ENCODE results near the gene MAD1L1. TPM values are rescaled to one million over a fixed set of nuclear protein-coding genes. Genes with fewer than 3 reads are reported as not detected.

Gene MAD1L1
- total and polyA plus RNA-seq, 4 donors = 43.0 to 54.9 (median 49.9) TPM

GRCh38 chr7:1994931-1995330 is 237.8 kb downstream of the MAD1L1 start:
- Histone ChIP-seq H3K27me3 (ENCODE audit: control insufficient read depth in 3 of 3, insufficient read depth in 3 of 3, low read length in 2 of 3) (no peaks in the 10 kb centered on the region), H3K27ac (ENCODE audit: low read depth in 1 of 2, low read length in 1 of 2) (no peak overlapping the region), H3K4me3 (no peak overlapping the region), H3K9me3 (ENCODE audit: control insufficient read depth in 4 of 4, insufficient read depth in 3 of 4, low read length in 3 of 4) (no peaks in the 10 kb centered on the region), H3K9ac (ENCODE audit: insufficient read depth in 1 of 2, low read length in 2 of 2) (no peak overlapping the region), H3K4me1 (ENCODE audit: control insufficient read depth in 5 of 5, insufficient read depth in 5 of 5, low read length in 5 of 5) (peaks cover 0 to 6% (median 0%) of the 10 kb centered on the region in 5 donors), H3K36me3 (ENCODE audit: control insufficient read depth in 4 of 4, insufficient read depth in 4 of 4, low read length in 4 of 4) (no peaks in the 10 kb centered on the region)
- DNase-seq (no peak), ATAC-seq (ENCODE audit: insufficient read depth, low FRiP score) (no peak)
- no peak for TF ChIP-seq CTCF (IDR thresholded peaks at IDR 0.05; ENCODE audit: control extremely low read depth, extremely low read depth)
- WGBS, 2 donors = 91 to 92% methylated on average over 13 of the region's 13 CpGs

GRCh38 chr7:1993776-1994740 is 238.7 kb downstream of the MAD1L1 start:
- no peak for ATAC-seq (ENCODE audit: insufficient read depth, low FRiP score)
- DNase-seq = no peak

GRCh38 chr7:1993031-1993695 is 239.6 kb downstream of the MAD1L1 start:
- TF ChIP-seq CTCF (IDR thresholded peaks at IDR 0.05; ENCODE audit: control extremely low read depth, extremely low read depth) = no peak
- H3K27me3 ChIP-seq (ENCODE audit: control insufficient read depth in 3 of 3, insufficient read depth in 3 of 3, low read length in 2 of 3) = no peaks in the 10 kb centered on the region
- H3K36me3 ChIP-seq (ENCODE audit: control insufficient read depth in 4 of 4, insufficient read depth in 4 of 4, low read length in 4 of 4) = no peaks in the 10 kb centered on the region
- no peak overlapping the region for H3K27ac ChIP-seq (ENCODE audit: low read depth in 1 of 2, low read length in 1 of 2)
- peaks cover 0 to 6% (median 0%) of the 10 kb centered on the region in 5 donors for H3K4me1 ChIP-seq (ENCODE audit: control insufficient read depth in 5 of 5, insufficient read depth in 5 of 5, low read length in 5 of 5)
- ATAC-seq (ENCODE audit: insufficient read depth, low FRiP score) (no peak), DNase-seq (peak in 1 of 3 donors; percentile 42)
- no peaks in the 10 kb centered on the region for H3K9me3 ChIP-seq (ENCODE audit: control insufficient read depth in 4 of 4, insufficient read depth in 3 of 4, low read length in 3 of 4)
- 84 to 88% methylated on average over 13 of the region's 13 CpGs for WGBS, 2 donors
- H3K4me3 ChIP-seq = no peak overlapping the region
- H3K9ac ChIP-seq (ENCODE audit: insufficient read depth in 1 of 2, low read length in 2 of 2) = no peak overlapping the region

More at GRCh38 chr7:1993776-1994740, 238.7 kb downstream of the MAD1L1 start:
- H3K9me3 ChIP-seq (ENCODE audit: control insufficient read depth in 4 of 4, insufficient read depth in 3 of 4, low read length in 3 of 4) = no peaks in the 10 kb centered on the region
- H3K4me3 ChIP-seq = no peak overlapping the region
- no peak overlapping the region for H3K9ac ChIP-seq (ENCODE audit: insufficient read depth in 1 of 2, low read length in 2 of 2)
- H3K4me1 ChIP-seq (ENCODE audit: control insufficient read depth in 5 of 5, insufficient read depth in 5 of 5, low read length in 5 of 5) = peaks cover 0 to 6% (median 0%) of the 10 kb centered on the region in 5 donors
- TF ChIP-seq CTCF (IDR thresholded peaks at IDR 0.05; ENCODE audit: control extremely low read depth, extremely low read depth) = no peak
- H3K27ac ChIP-seq (ENCODE audit: low read depth in 1 of 2, low read length in 1 of 2) = no peak overlapping the region
- no peaks in the 10 kb centered on the region for H3K36me3 ChIP-seq (ENCODE audit: control insufficient read depth in 4 of 4, insufficient read depth in 4 of 4, low read length in 4 of 4)
- H3K27me3 ChIP-seq (ENCODE audit: control insufficient read depth in 3 of 3, insufficient read depth in 3 of 3, low read length in 2 of 3) = no peaks in the 10 kb centered on the region
- 87 to 90% methylated on average over 27 of the region's 27 CpGs for WGBS, 2 donors
